Measurements from ENCODE around the gene RNF114. TPM values are rescaled to one million over a fixed set of nuclear protein-coding genes. Genes with fewer than 3 reads are reported as not detected.

RNF114 gene
- polyA plus RNA-seq, 3 donors = 128 to 164 (median 146) TPM

- Histone ChIP-seq H3K79me2 (ENCODE audit: insufficient read depth, low read length) (peaks cover 74% of the 10 kb centered on the region), H3K4me2 (replicated peaks; ENCODE audit: extremely low read depth, low read length, poor library complexity, severe bottlenecking) (no peak overlapping the region), H4K20me1 (ENCODE audit: insufficient read depth, low read length) (peaks cover 48% of the 10 kb centered on the region), H3K36me3 (replicated peaks in 1 of 2; ENCODE audit: control insufficient read depth in 1 of 2, insufficient read depth in 2 of 2, low read length in 2 of 2) (peaks cover 55 to 76% of the 10 kb centered on the region in 2 donors), H2AFZ (ENCODE audit: insufficient read depth, low read depth, low read length, poor library complexity, severe bottlenecking) (no peak overlapping the region), H3K4me1 (ENCODE audit: control insufficient read depth in 1 of 2, insufficient read depth in 2 of 2, low read length in 2 of 2) (peaks cover 14 to 15% of the 10 kb centered on the region in 2 donors), H3K27me3 (ENCODE audit: control insufficient read depth in 2 of 2, insufficient read depth in 2 of 2, low read length in 2 of 2) (no peaks in the 10 kb centered on the region), H3K9me3 (replicated peaks in 1 of 2; ENCODE audit: control insufficient read depth in 1 of 2, insufficient read depth in 1 of 2, low read length in 2 of 2) (no peaks in the 10 kb centered on the region), H3K27ac (ENCODE audit: low read depth in 1 of 2, low read length in 2 of 2) (no peak overlapping the region), H3K9ac (ENCODE audit: insufficient read depth, low read length, poor library complexity, severe bottlenecking) (no peak overlapping the region), H3K4me3 (replicated peaks in 1 of 3; ENCODE audit: low read depth in 2 of 3, low read length in 3 of 3) (no peak overlapping the region)
- WGBS (ENCODE audit: insufficient coverage) = 95% methylated on average over 3 of the region's 4 CpGs
- H3K36me3 Mint-ChIP-seq = peaks cover 48 to 69% of the 10 kb centered on the region in 2 donors
- intact Hi-C loops (cut with micrococcal nuclease) = no loop called here
- H3K4me1 Mint-ChIP-seq = peaks cover 18% of the 10 kb centered on the region
- no peak for DNase-seq
- H3K9me3 Mint-ChIP-seq = peaks cover 0 to 2% (median 0%) of the 10 kb centered on the region in 7 donors
- H3K27ac Mint-ChIP-seq = peak overlapping the region in 2 of 7 donors; percentile 37 to 67
- H3K4me3 Mint-ChIP-seq = no peak overlapping the region
- peaks cover 0 to 1% (median 0%) of the 10 kb centered on the region in 3 donors for H3K27me3 Mint-ChIP-seq (ENCODE audit: low read depth in 3 of 3)
- TF ChIP-seq CTCF (IDR thresholded peaks at IDR 0.05) = no peak
These were observed 25.9 kb upstream of the RNF114 start for GRCh38 chr20:49910340-49910706.

GRCh38 chr20:49913399-49914047 is 22.7 kb upstream of the RNF114 start:
- H3K4me3 Mint-ChIP-seq = no peak overlapping the region
- Histone ChIP-seq H4K20me1 (ENCODE audit: insufficient read depth, low read length) (peaks cover 48% of the 10 kb centered on the region), H3K36me3 (replicated peaks in 1 of 2; ENCODE audit: control insufficient read depth in 1 of 2, insufficient read depth in 2 of 2, low read length in 2 of 2) (peaks cover 25 to 44% of the 10 kb centered on the region in 2 donors), H3K4me1 (ENCODE audit: control insufficient read depth in 1 of 2, insufficient read depth in 2 of 2, low read length in 2 of 2) (peaks cover 34 to 35% of the 10 kb centered on the region in 2 donors), H3K4me2 (replicated peaks; ENCODE audit: extremely low read depth, low read length, poor library complexity, severe bottlenecking) (peak overlapping the region; percentile 90), H3K27me3 (ENCODE audit: control insufficient read depth in 2 of 2, insufficient read depth in 2 of 2, low read length in 2 of 2) (no peaks in the 10 kb centered on the region), H2AFZ (ENCODE audit: insufficient read depth, low read depth, low read length, poor library complexity, severe bottlenecking) (no peak overlapping the region), H3K27ac (ENCODE audit: low read depth in 1 of 2, low read length in 2 of 2) (peak overlapping the region in 1 of 2 donors; percentile 12), H3K79me2 (ENCODE audit: insufficient read depth, low read length) (peaks cover 66% of the 10 kb centered on the region), H3K9ac (ENCODE audit: insufficient read depth, low read length, poor library complexity, severe bottlenecking) (no peak overlapping the region), H3K9me3 (replicated peaks in 1 of 2; ENCODE audit: control insufficient read depth in 1 of 2, insufficient read depth in 1 of 2, low read length in 2 of 2) (no peaks in the 10 kb centered on the region), H3K4me3 (replicated peaks in 1 of 3; ENCODE audit: low read depth in 2 of 3, low read length in 3 of 3) (peak overlapping the region in 1 of 3 experiments; percentile 96)
- 91% methylated on average over 10 of the region's 16 CpGs for WGBS (ENCODE audit: insufficient coverage)
- H3K4me1 Mint-ChIP-seq = peaks cover 36% of the 10 kb centered on the region
- peak overlapping the region in 6 of 7 donors; percentile 10 to 78 (median 21) for H3K27ac Mint-ChIP-seq
- peaks cover 0 to 1% (median 0%) of the 10 kb centered on the region in 3 donors for H3K27me3 Mint-ChIP-seq (ENCODE audit: low read depth in 3 of 3)
- H3K36me3 Mint-ChIP-seq = peaks cover 21 to 37% of the 10 kb centered on the region in 2 donors
- no peak for DNase-seq
- intact Hi-C loops (cut with micrococcal nuclease) = loop anchor here in 1 of 2 donors (2.0 kb wide), 1 partner anchor 23 kb away; the partner anchor contains the start of gene RNF114
- H3K9me3 Mint-ChIP-seq = peaks cover 0 to 2% (median 0%) of the 10 kb centered on the region in 7 donors
- no peak for TF ChIP-seq CTCF (IDR thresholded peaks at IDR 0.05)

All from CD14-positive monocyte (primary cell).